ENCODE data around the gene CASZ1.

DNA sequence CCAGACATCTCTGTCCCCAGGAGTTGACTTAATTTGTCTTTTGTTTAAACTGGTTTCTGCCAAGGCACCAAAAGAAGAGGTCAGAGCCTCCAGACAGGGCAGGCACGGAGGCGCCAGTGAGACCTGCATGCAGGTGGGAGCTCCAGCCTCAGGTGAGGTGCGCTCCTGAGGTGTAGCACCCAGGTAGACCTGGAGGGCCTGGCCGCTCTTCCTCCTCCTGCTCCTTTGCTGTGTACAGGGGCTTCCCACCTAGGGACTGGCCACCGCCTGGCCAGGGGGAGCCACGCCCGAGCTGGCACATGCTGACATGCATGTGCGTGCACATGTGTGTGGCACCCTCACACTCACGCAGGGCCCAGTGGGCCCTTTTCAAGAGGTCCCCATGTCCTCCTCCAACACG is 163.0 kb downstream of the CASZ1 start:
- TF ChIP-seq POLR2A (IDR thresholded peaks at IDR 0.05) (no peak), POLR2AphosphoS5 (IDR thresholded peaks at IDR 0.05) (no peak)
